Spinal cord (tissue), 10 donors: ENCODE results near the gene OAS1. TPM values are rescaled to one million over a fixed set of nuclear protein-coding genes. Genes with fewer than 3 reads are reported as not detected.
"Not testable (repeated sequence)": the region's sequence is repeated elsewhere in the genome, so short reads cannot be mapped to it uniquely, and the experiment has no call there.

ENCODE experiments used
- DNase-seq, 6 donors: peaks; one replicate each; pipeline versions ENCODE4 v3.0.0 to v3.0.0-alpha.2; 2013 to 2015; ENCODE audit warnings: low spot score in 6 of 6, low read depth in 4 of 6
- H3K27ac ChIP-seq: one replicate; pipeline ENCODE4 v1.5.1; 2013; ENCODE audit warnings: low read depth, low read length, control low read depth
- H3K27me3 ChIP-seq: one replicate; pipeline ENCODE4 v1.6.1; 2013; ENCODE audit warnings: low read length; ENCODE audit not compliant: control insufficient read depth, insufficient read depth
- H3K36me3 ChIP-seq: one replicate; pipeline ENCODE4 v1.6.1; 2013; ENCODE audit warnings: low read length; ENCODE audit not compliant: control insufficient read depth, insufficient read depth
- H3K4me1 ChIP-seq: one replicate; pipeline ENCODE4 v1.6.1; 2013; ENCODE audit warnings: low read length; ENCODE audit not compliant: control insufficient read depth, insufficient read depth
- H3K4me3 ChIP-seq: one replicate; pipeline ENCODE4 v1.5.1; 2013; ENCODE audit warnings: low read depth, low read length, control low read depth
- H3K9me3 ChIP-seq: one replicate; pipeline ENCODE4 v1.6.1; 2013; ENCODE audit warnings: low read length; ENCODE audit not compliant: control insufficient read depth, insufficient read depth
- WGBS: methylation state at CpG from one replicate; pipeline ENCODE4 v1.1.5; 2013; ENCODE audit warnings: missing lambda C conversion rate; ENCODE audit not compliant: insufficient coverage; 5-methylcytosine and 5-hydroxymethylcytosine counted together
- polyA plus RNA-seq, 2 donors: library from polyadenylated mRNA; unstranded; fragments of 120-200 nt; gene quantifications; one replicate each; pipeline ENCODE4 v1.2.1, GENCODE V29; 2013; ENCODE audit not compliant: insufficient read length in 2 of 2
- total RNA-seq, 2 donors: library from RNA; depleted of rRNA in 1 of 2; stranded (reverse); fragments of 120-200 nt in 1 of 2; fragments of >200 nt in 1 of 2; gene quantifications; one replicate each; pipeline versions ENCODE4 v1.2.3 to v1.2.4, GENCODE V29; 2013 to 2014
- donor health status: healthy.

OAS1 gene
- total and polyA plus RNA-seq, 4 donors = 5.3 to 14.5 (median 10.0) TPM

- DNase-seq = no peak
- H3K4me1 ChIP-seq = peaks cover 4% of the 10 kb centered on the region
- no peaks in the 10 kb centered on the region for H3K27me3 ChIP-seq
- peaks cover 1% of the 10 kb centered on the region for H3K9me3 ChIP-seq
- H3K27ac ChIP-seq = no peak overlapping the region
- H3K36me3 ChIP-seq = no peaks in the 10 kb centered on the region
- no CpG with 5 or more reads among the region's 1 CpG for WGBS
- H3K4me3 ChIP-seq = no peak overlapping the region
These were observed 6.4 kb downstream of the OAS1 start for GRCh38 chr12:112913038-112913688.

GRCh38 chr12:112913888-112914287, 7.1 kb downstream of the OAS1 start:
- H3K27ac ChIP-seq, H3K4me3 ChIP-seq, DNase-seq, H3K36me3 ChIP-seq, H3K27me3 ChIP-seq, H3K4me1 ChIP-seq, H3K9me3 ChIP-seq: not testable (repeated sequence)
- whole genome bisulfite sequencing = no CpG with 5 or more reads among the region's 2 CpGs

- H3K9me3 ChIP-seq = peaks cover 1% of the 10 kb centered on the region
- H3K4me1 ChIP-seq = no peaks in the 10 kb centered on the region
- no peaks in the 10 kb centered on the region for H3K27me3 ChIP-seq
- H3K4me3 ChIP-seq = no peak overlapping the region
- no peaks in the 10 kb centered on the region for H3K36me3 ChIP-seq
- DNase-seq = no peak
- whole genome bisulfite sequencing = 84% methylated on average over 4 of the region's 5 CpGs
- no peak overlapping the region for H3K27ac ChIP-seq
These were observed 9.5 kb downstream of the OAS1 start for GRCh38 chr12:112916270-112916669.

- no peaks in the 10 kb centered on the region for H3K36me3 ChIP-seq
- no peaks in the 10 kb centered on the region for H3K27me3 ChIP-seq
- H3K4me1 ChIP-seq = no peaks in the 10 kb centered on the region
- no peak overlapping the region for H3K4me3 ChIP-seq
- WGBS = 78% methylated on average over 6 of the region's 6 CpGs
- H3K9me3 ChIP-seq = no peaks in the 10 kb centered on the region
- DNase-seq = no peak
- no peak overlapping the region for H3K27ac ChIP-seq
These were observed 12.4 kb downstream of the OAS1 start for GRCh38 chr12:112919121-112919520.

GRCh38 chr12:112924986-112925385, 18.2 kb downstream of the OAS1 start:
- Histone ChIP-seq H3K4me3 (no peak overlapping the region), H3K27me3 (peaks cover 3% of the 10 kb centered on the region), H3K4me1 (no peaks in the 10 kb centered on the region), H3K36me3 (no peaks in the 10 kb centered on the region), H3K27ac (no peak overlapping the region), H3K9me3 (no peaks in the 10 kb centered on the region)
- WGBS = 37% methylated on average over 4 of the region's 7 CpGs
- no peak for DNase-seq

GRCh38 chr12:112926416-112927033, 19.8 kb downstream of the OAS1 start:
- not testable (repeated sequence) for DNase-seq, H3K4me1 ChIP-seq, H3K36me3 ChIP-seq, H3K27ac ChIP-seq, H3K9me3 ChIP-seq, H3K27me3 ChIP-seq, H3K4me3 ChIP-seq
- WGBS = 39% methylated on average over 3 of the region's 7 CpGs

- H3K4me3 ChIP-seq = no peak overlapping the region
- peaks cover 3% of the 10 kb centered on the region for H3K27me3 ChIP-seq
- H3K36me3 ChIP-seq = no peaks in the 10 kb centered on the region
- no peaks in the 10 kb centered on the region for H3K4me1 ChIP-seq
- no CpG with 5 or more reads among the region's 3 CpGs for WGBS
- no peak overlapping the region for H3K27ac ChIP-seq
- DNase-seq = no peak
- H3K9me3 ChIP-seq = no peaks in the 10 kb centered on the region
These were observed 20.7 kb downstream of the OAS1 start for GRCh38 chr12:112927475-112927874.

GRCh38 chr12:112927925-112928324, 21.2 kb downstream of the OAS1 start:
- WGBS = 0% methylated on average over 1 of the region's 2 CpGs

GRCh38 chr12:112928978-112929377, 22.2 kb downstream of the OAS1 start:
- DNase-seq = no peak
- H3K4me3 ChIP-seq = no peak overlapping the region
- H3K9me3 ChIP-seq = no peaks in the 10 kb centered on the region
- no peaks in the 10 kb centered on the region for H3K36me3 ChIP-seq
- H3K27ac ChIP-seq = no peak overlapping the region
- H3K4me1 ChIP-seq = no peaks in the 10 kb centered on the region
- peaks cover 3% of the 10 kb centered on the region for H3K27me3 ChIP-seq
- WGBS = 86% methylated on average over 1 of the region's 1 CpG

More at GRCh38 chr12:112927925-112928324, 21.2 kb downstream of the OAS1 start:
- no peak overlapping the region for H3K4me3 ChIP-seq
- no peaks in the 10 kb centered on the region for H3K9me3 ChIP-seq
- H3K27me3 ChIP-seq = peaks cover 3% of the 10 kb centered on the region
- no peaks in the 10 kb centered on the region for H3K4me1 ChIP-seq
- H3K27ac ChIP-seq = no peak overlapping the region
- no peaks in the 10 kb centered on the region for H3K36me3 ChIP-seq
- no peak for DNase-seq

GRCh38 chr12:112929715-112930114, 23.0 kb downstream of the OAS1 start:
- 96% methylated on average over 3 of the region's 3 CpGs for WGBS
- DNase-seq = no peak
- Histone ChIP-seq H3K27me3 (peaks cover 3% of the 10 kb centered on the region), H3K36me3 (no peaks in the 10 kb centered on the region), H3K4me1 (no peaks in the 10 kb centered on the region), H3K4me3 (no peak overlapping the region), H3K9me3 (no peaks in the 10 kb centered on the region), H3K27ac (no peak overlapping the region)
